ENCODE data around the gene COPG2.

The COPG2 gene

DNA sequence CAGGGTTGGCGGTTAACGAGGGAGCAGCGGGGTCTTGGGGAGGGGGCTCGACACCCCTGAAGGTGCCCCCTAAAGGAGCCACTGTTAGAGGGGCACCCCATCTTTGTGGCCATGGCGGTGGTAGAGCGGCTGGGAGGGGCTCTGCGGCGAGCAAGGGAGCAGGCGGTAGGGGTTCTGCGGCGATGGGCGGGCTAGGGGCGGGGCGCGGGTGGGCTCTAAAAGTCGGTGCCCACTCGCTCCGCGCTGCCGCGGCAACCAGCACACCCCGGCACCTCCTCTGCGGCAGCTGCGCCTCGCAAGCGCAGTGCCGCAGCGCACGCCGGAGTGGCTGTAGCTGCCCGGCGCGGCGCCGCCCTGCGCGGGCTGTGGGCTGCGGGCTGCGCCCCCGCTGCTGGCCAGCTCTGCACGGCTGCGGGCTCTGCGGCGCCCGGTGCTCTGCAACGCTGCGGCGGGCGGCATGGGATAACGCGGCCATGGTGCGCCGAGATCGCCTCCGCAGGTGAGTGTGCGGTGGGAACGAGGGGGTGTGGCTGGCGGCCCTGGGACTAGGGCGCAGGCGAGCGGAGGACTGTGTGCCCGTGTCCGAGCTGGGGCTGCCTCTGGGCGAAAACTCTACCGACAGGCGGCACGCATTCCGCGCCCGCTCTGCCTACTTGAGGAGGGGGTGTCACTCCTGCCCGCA lies 176.6 kb downstream of the COPG2 start, which contains the start of gene MEST:
Gene MEST (plus strand): TSS at position 245 of the 682 bp plus-strand sequence. CDS start 229 bp downstream, at position 474.
- TF ChIP-seq EGR1 (IDR thresholded peaks at IDR 0.05), result no peak
- TF ChIP-seq, protein P1, sequence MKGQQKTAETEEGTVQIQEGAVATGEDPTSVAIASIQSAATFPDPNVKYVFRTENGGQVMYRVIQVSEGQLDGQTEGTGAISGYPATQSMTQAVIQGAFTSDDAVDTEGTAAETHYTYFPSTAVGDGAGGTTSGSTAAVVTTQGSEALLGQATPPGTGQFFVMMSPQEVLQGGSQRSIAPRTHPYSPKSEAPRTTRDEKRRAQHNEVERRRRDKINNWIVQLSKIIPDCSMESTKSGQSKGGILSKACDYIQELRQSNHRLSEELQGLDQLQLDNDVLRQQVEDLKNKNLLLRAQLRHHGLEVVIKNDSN (IDR thresholded peaks at IDR 0.05), result no peak

DNA sequence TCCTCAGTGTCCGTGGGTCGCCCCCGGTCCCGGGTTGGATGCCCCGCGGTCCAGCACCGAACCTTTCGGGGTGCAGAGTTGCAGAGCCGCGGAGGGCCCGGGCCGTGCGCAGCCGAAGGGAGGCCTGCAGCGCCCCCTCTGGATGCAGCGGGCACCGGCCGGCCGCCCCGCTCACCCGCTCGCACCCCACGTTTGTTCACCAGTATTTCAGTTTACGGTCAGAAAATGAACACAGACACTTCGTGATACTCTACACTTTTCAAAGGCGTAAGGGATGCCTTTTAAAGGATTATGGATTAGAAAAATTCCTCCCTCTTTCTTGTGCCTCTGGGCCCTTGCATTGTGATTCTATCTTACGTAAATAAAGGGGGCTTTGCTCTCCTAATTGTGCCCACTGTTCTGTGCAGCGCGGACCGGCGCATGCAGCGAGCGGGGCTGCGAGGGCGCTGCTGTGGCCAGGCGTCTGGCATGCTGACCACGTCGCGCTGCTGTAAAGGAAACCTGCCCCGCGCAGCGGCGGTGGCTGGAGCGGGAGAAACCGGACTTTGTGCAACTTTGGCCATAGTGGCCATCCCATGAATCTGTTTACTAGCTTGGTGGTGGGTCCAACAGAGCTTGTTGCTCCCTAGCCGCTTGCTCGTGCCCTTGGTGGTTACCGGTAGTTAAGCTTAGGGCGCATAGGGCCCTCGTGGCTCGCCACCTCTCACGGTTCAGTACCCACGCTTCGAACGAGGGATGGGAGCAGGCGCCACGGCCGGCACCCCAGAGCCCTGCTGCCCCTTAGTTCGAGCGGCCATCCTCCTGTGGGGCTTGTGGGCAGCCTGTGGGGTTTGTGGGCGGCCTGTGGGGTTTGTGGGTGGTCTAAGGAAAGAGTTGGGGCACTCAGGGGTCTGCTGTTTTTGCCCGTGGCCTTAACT lies 177.4 kb downstream of the COPG2 start:
- TF ChIP-seq ZBTB7A (IDR thresholded peaks at IDR 0.05; ENCODE audit: low read depth), result no peak
- TF ChIP-seq YY1 (IDR thresholded peaks at IDR 0.05; ENCODE audit: low read depth), result no peak
- no peak for TF ChIP-seq TEAD4 (IDR thresholded peaks at IDR 0.05)
- TF ChIP-seq NFIC (IDR thresholded peaks at IDR 0.05), result no peak
- TF ChIP-seq TAF1 (IDR thresholded peaks at IDR 0.05; ENCODE audit: low read depth), result no peak
- no peak for TF ChIP-seq CREB1 (IDR thresholded peaks at IDR 0.05; ENCODE audit: low read depth)
- no peak for TF ChIP-seq RAD21 (IDR thresholded peaks at IDR 0.05; ENCODE audit: low read depth)
- no peak for TF ChIP-seq TCF12 (IDR thresholded peaks at IDR 0.05; ENCODE audit: low read depth)
- TF ChIP-seq EGR1 (IDR thresholded peaks at IDR 0.05), result no peak
- TF ChIP-seq FOXM1 (IDR thresholded peaks at IDR 0.05; ENCODE audit: borderline replicate concordance, low read depth), result no peak
- TF ChIP-seq, protein P1 (IDR thresholded peaks at IDR 0.05), result no peak
- no peak for TF ChIP-seq EP300 (IDR thresholded peaks at IDR 0.05; ENCODE audit: borderline replicate concordance)

DNA sequence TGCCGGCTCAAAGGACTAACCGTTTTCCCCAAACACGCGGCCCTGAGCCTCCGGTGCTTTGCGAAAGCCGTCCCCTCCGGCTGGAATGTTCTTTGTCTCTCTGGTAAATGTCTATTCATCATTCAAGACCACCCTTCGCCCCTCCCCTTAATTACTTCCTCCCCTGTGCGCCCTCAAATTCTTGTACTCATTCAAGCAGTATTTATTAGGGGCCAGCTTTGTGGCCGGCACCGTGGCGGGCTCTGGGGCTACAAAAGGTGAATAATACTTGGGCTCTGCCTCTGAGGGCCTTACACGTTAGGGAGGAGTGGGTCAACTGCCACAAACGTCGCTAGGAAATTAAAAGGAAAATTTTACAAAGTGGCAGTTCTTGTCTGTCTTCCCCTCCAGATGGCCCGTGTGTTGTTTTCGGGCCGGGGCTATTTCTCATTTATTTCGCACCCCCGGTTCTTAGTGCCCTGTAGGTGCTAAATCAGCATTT lies 178.2 kb downstream of the COPG2 start:
- no peak for TF ChIP-seq ZBTB7A (IDR thresholded peaks at IDR 0.05; ENCODE audit: low read depth)

DNA sequence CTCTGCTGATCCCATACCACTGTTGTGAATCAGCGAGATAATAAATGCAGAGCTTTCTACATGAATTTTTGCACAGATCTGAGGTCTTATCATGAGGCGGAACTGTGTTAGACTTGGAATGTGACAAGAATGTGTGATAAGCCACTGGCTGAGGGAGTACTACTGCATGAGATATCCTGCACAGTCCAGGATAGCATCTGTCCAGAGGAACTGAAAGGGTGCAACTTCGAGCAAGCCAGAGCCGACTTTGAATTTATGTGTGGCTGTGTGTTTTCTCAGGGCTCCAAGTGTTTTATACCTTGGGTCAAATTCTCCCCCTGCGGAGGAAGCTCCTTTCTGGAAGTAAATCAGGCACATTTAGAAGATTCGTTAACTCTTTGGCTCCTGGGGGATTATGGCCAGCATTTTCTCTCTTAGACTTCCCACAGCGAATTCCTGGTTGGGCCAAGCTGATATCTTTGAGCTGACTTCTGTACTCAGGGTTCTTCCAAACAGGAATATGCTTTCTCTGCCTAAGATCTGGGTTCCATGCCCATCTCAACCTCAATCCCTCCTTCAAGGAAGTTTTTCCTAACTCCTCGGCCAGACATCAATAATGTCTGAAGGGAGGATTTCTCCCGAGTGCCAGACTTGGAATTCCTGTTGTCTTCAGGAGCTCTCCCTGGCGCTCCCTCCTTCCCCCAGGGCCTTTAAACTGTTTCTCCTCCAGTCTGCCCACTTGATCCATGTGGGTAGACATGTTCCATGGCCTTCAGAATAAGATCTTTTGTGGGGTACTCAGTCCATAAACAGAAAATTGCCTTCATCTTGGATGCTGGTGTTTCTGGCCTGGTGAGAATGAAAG lies 179.2 kb downstream of the COPG2 start:
- no peak for TF ChIP-seq TEAD4 (IDR thresholded peaks at IDR 0.05)
- no peak for TF ChIP-seq TCF12 (IDR thresholded peaks at IDR 0.05; ENCODE audit: low read depth)
- no peak for TF ChIP-seq EGR1 (IDR thresholded peaks at IDR 0.05)
- no peak for TF ChIP-seq ZBTB7A (IDR thresholded peaks at IDR 0.05; ENCODE audit: low read depth)
- no peak for TF ChIP-seq FOXM1 (IDR thresholded peaks at IDR 0.05; ENCODE audit: borderline replicate concordance, low read depth)
- TF ChIP-seq YY1 (IDR thresholded peaks at IDR 0.05; ENCODE audit: low read depth), result no peak
- TF ChIP-seq, protein P2, sequence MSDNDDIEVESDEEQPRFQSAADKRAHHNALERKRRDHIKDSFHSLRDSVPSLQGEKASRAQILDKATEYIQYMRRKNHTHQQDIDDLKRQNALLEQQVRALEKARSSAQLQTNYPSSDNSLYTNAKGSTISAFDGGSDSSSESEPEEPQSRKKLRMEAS (IDR thresholded peaks at IDR 0.05), result no peak
- TF ChIP-seq TAF1 (IDR thresholded peaks at IDR 0.05; ENCODE audit: low read depth), result no peak
- TF ChIP-seq CREB1 (IDR thresholded peaks at IDR 0.05; ENCODE audit: low read depth), result no peak
- no peak for TF ChIP-seq RAD21 (IDR thresholded peaks at IDR 0.05; ENCODE audit: low read depth)
- TF ChIP-seq CEBPB (IDR thresholded peaks at IDR 0.05), result no peak
- TF ChIP-seq, protein P1 (IDR thresholded peaks at IDR 0.05), result no peak
- TF ChIP-seq NFIC (IDR thresholded peaks at IDR 0.05), result no peak
- TF ChIP-seq EP300 (IDR thresholded peaks at IDR 0.05; ENCODE audit: borderline replicate concordance), result no peak
- TF ChIP-seq, protein P3, sequence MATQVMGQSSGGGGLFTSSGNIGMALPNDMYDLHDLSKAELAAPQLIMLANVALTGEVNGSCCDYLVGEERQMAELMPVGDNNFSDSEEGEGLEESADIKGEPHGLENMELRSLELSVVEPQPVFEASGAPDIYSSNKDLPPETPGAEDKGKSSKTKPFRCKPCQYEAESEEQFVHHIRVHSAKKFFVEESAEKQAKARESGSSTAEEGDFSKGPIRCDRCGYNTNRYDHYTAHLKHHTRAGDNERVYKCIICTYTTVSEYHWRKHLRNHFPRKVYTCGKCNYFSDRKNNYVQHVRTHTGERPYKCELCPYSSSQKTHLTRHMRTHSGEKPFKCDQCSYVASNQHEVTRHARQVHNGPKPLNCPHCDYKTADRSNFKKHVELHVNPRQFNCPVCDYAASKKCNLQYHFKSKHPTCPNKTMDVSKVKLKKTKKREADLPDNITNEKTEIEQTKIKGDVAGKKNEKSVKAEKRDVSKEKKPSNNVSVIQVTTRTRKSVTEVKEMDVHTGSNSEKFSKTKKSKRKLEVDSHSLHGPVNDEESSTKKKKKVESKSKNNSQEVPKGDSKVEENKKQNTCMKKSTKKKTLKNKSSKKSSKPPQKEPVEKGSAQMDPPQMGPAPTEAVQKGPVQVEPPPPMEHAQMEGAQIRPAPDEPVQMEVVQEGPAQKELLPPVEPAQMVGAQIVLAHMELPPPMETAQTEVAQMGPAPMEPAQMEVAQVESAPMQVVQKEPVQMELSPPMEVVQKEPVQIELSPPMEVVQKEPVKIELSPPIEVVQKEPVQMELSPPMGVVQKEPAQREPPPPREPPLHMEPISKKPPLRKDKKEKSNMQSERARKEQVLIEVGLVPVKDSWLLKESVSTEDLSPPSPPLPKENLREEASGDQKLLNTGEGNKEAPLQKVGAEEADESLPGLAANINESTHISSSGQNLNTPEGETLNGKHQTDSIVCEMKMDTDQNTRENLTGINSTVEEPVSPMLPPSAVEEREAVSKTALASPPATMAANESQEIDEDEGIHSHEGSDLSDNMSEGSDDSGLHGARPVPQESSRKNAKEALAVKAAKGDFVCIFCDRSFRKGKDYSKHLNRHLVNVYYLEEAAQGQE (IDR thresholded peaks at IDR 0.05; ENCODE audit: low read depth), result no peak

DNA sequence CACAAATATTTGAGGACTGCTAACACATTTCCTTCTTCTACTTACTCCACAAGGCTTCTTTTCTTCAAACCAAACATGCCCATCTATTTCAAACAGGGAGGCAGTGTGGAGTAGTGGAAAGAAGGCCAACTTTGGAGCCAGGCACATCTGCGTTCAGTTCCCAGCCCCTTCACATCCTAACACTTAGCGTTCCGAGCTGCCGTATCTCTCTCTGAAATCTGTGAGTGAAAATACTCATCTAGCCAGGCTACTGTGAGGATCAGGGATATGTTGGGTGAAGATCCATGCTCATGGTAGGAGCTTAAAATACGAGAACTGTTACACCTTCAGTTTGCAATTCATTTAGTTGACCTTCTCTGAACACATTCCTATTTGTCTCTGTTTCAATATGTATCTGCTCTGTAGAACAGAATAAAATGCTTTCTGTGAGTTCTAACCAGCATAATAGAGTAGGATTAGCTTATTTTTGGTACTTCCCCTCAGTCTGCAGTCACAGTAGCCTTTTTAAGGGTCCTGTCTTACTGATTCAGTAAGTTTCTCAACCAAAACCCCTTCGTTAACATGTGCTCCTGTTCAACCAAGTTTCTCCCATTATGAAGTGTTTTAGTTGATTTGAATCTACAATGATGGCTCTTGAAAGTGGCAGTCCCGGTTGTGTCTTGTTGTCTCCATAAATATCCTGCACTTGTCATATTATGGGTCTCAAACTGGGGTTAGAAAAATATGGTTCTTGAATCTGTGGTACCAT lies 180.0 kb downstream of the COPG2 start:
- no peak for TF ChIP-seq TEAD4 (IDR thresholded peaks at IDR 0.05)
- no peak for TF ChIP-seq CEBPB (IDR thresholded peaks at IDR 0.05)
- no peak for TF ChIP-seq YY1 (IDR thresholded peaks at IDR 0.05; ENCODE audit: low read depth)
- no peak for TF ChIP-seq ZBTB7A (IDR thresholded peaks at IDR 0.05; ENCODE audit: low read depth)
- no peak for TF ChIP-seq TAF1 (IDR thresholded peaks at IDR 0.05; ENCODE audit: low read depth)
- TF ChIP-seq NFIC (IDR thresholded peaks at IDR 0.05), result no peak
- TF ChIP-seq EGR1 (IDR thresholded peaks at IDR 0.05), result no peak
- no peak for TF ChIP-seq RAD21 (IDR thresholded peaks at IDR 0.05; ENCODE audit: low read depth)
- TF ChIP-seq TCF12 (IDR thresholded peaks at IDR 0.05; ENCODE audit: low read depth), result no peak
- TF ChIP-seq, protein P2 (IDR thresholded peaks at IDR 0.05), result no peak
- no peak for TF ChIP-seq FOXM1 (IDR thresholded peaks at IDR 0.05; ENCODE audit: borderline replicate concordance, low read depth)
- TF ChIP-seq, protein P1 (IDR thresholded peaks at IDR 0.05), result no peak

Measured in Ishikawa (cell line).